GM12878 (cell line): ENCODE data around the gene GAPDHS. TPM values are rescaled to one million over a fixed set of nuclear protein-coding genes. Genes with fewer than 3 reads are reported as not detected.

ENCODE experiments used
- ATAC-seq: fragments of 200-7000 bp; cut with Tn5 transposase; 3 replicates; pipeline ENCODE4 v1.9.1; 2020; ENCODE audit warnings: mild to moderate bottlenecking, moderate library complexity
- BruUV-seq: library from RNA; stranded (reverse); fragments of 400-500 nt; replicated peaks from 2 replicates; lab custom pipeline; 2021; lab: Mats Ljungman, UMichigan
- CTCF ChIA-PET: fragments of 300-600 bp; sonication (Branson Sonifier 250); formaldehyde crosslinking; extraction: SDS; loops from one replicate; lab custom pipeline; 2021; ENCODE audit warnings: inconsistent platforms; lab: Yijun Ruan, JAX
- POLR2A ChIA-PET: fragments of 350-600 bp; formaldehyde crosslinking; extraction: SDS; loops from one replicate; lab custom pipeline; 2021; ENCODE audit warnings: inconsistent platforms; lab: Charles Lee
- RAD21 ChIA-PET: fragments of 300-600 bp; sonication (Branson Sonifier 250); formaldehyde crosslinking; loops from one replicate; lab custom pipeline; 2023; ENCODE audit warnings: antibody characterized with exemption; ENCODE audit not compliant: unreplicated experiment; lab: Charles Lee
- SMC1A ChIA-PET: fragments of 300-600 bp; sonication (Branson Sonifier 250); formaldehyde crosslinking; loops from one replicate; lab custom pipeline; 2023; ENCODE audit not compliant: unreplicated experiment, uncharacterized antibody; lab: Charles Lee
- DNase-seq: peaks from one replicate; pipeline ENCODE4 v3.0.0-alpha.2; 2011; ENCODE audit warnings: low read depth, low spot score
- FAIRE-seq: peaks from 3 replicates; lab custom pipeline; 2011; peaks lifted over from hg19 to GRCh38; lab: Jason Lieb, UNC
- H2AFZ ChIP-seq: 2 replicates; pipeline ENCODE4 v1.6.0; 2011; ENCODE audit warnings: low read depth, low read length, control low read depth; ENCODE audit not compliant: control insufficient read depth
- H3K27ac ChIP-seq: 2 replicates; pipeline ENCODE4 v1.5.1; 2011; ENCODE audit warnings: control low read depth; ENCODE audit not compliant: control insufficient read depth, insufficient read depth
- H3K27me3 ChIP-seq, 2 experiments: replicated peaks in 1 of 2; 2 replicates each; pipeline versions ENCODE4 v1.6.0 to v1.6.1; 2011; ENCODE audit warnings: low read length in 1 of 2; ENCODE audit not compliant: control insufficient read depth in 2 of 2, insufficient read depth in 2 of 2
- H3K36me3 ChIP-seq, 2 experiments: 2 replicates each; pipeline ENCODE4 v1.5.1; 2011; ENCODE audit warnings: low read length in 1 of 2; ENCODE audit not compliant: control insufficient read depth in 2 of 2, insufficient read depth in 2 of 2
- H3K4me1 ChIP-seq: 2 replicates; pipeline ENCODE4 v1.6.1; 2011; ENCODE audit warnings: mild to moderate bottlenecking, low read length, moderate library complexity, mixed read lengths; ENCODE audit not compliant: control insufficient read depth, insufficient read depth
- H3K4me2 ChIP-seq: 2 replicates; pipeline ENCODE4 v1.6.0; 2011; ENCODE audit warnings: control low read depth; ENCODE audit not compliant: control insufficient read depth, insufficient read depth
- H3K4me3 ChIP-seq: fragments of 200-600 bp; sonication (generic); 2 replicates; pipeline ENCODE4 v1.5.1; 2016
- H3K79me2 ChIP-seq: 2 replicates; pipeline ENCODE4 v1.6.0; 2011; ENCODE audit warnings: low read length; ENCODE audit not compliant: control insufficient read depth, insufficient read depth
- H3K9ac ChIP-seq: 2 replicates; pipeline ENCODE4 v1.8.0; 2011; ENCODE audit warnings: low read length, control low read depth, mixed read lengths; ENCODE audit not compliant: control insufficient read depth, insufficient read depth
- H3K9me3 ChIP-seq: replicated peaks from 3 replicates; pipeline ENCODE4 v1.5.1; 2011; ENCODE audit warnings: mild to moderate bottlenecking, low read length; ENCODE audit not compliant: control insufficient read depth, insufficient read depth
- H4K20me1 ChIP-seq: 2 replicates; pipeline ENCODE4 v1.6.0; 2011; ENCODE audit not compliant: control insufficient read depth, insufficient read depth
- CHD2 ChIP-seq: IDR thresholded peaks from 2 replicates; pipeline ENCODE4 v1.6.1; 2011; ENCODE audit warnings: low read depth, low read length, improper control_type of control experiment, borderline replicate concordance
- CTCF ChIP-seq, 3 experiments: IDR thresholded peaks in 2 of 3; conservative IDR thresholded peaks in 1 of 3; 2 replicates each; pipeline ENCODE4 v1.5.1; 2011; ENCODE audit warnings: low read depth in 3 of 3, low read length in 3 of 3, mild to moderate bottlenecking in 3 of 3, control low read depth in 2 of 3, moderate library complexity in 2 of 3, inconsistent platforms in 1 of 3, mixed read lengths in 1 of 3; ENCODE audit not compliant: control insufficient read depth in 2 of 3, insufficient read depth in 1 of 3; ENCODE audit errors: extremely low read depth in 1 of 3
- IKZF1 ChIP-seq: fragments of 450-650 bp; conservative IDR thresholded peaks from 2 replicates; pipeline ENCODE4 v1.6.1; 2017; ENCODE audit warnings: antibody characterized with exemption, mild to moderate bottlenecking
- MYC ChIP-seq: IDR thresholded peaks from 2 replicates; pipeline ENCODE4 v1.6.1; 2011; ENCODE audit warnings: mild to moderate bottlenecking, low read length, moderate library complexity, inconsistent platforms; ENCODE audit not compliant: insufficient read depth, insufficient replicate concordance, insufficient read length, severe bottlenecking
- PBX3 ChIP-seq: IDR thresholded peaks from 2 replicates; pipeline ENCODE4 v1.6.1; 2011; ENCODE audit warnings: mild to moderate bottlenecking, low read depth, low read length, moderate library complexity; ENCODE audit not compliant: insufficient replicate concordance
- POLR2AphosphoS2 ChIP-seq: IDR thresholded peaks from 2 replicates; pipeline ENCODE4 v1.6.1; 2011; ENCODE audit warnings: low read depth, mild to moderate bottlenecking, low read length, improper control_type of control experiment, moderate library complexity
- RAD21 ChIP-seq: IDR thresholded peaks from 2 replicates; pipeline ENCODE4 v1.6.1; 2011; ENCODE audit warnings: mild to moderate bottlenecking, low read depth, low read length, moderate library complexity; ENCODE audit not compliant: insufficient read depth
- RB1 ChIP-seq: fragments of 450-650 bp; formaldehyde crosslinking; IDR thresholded peaks from 2 replicates; pipeline ENCODE4 v1.6.1; 2017; ENCODE audit warnings: mild to moderate bottlenecking, borderline replicate concordance
- SIX5 ChIP-seq: IDR thresholded peaks from 2 replicates; pipeline ENCODE4 v1.6.1; 2011; ENCODE audit warnings: mild to moderate bottlenecking, low read depth, low read length, moderate library complexity; ENCODE audit not compliant: severe bottlenecking
- SMC3 ChIP-seq: IDR thresholded peaks from 2 replicates; pipeline ENCODE4 v1.6.1; 2011; ENCODE audit warnings: low read length, improper control_type of control experiment, borderline replicate concordance
- WGBS: methylation state at CpG from one replicate; pipeline ENCODE4 v1.1.6; 2016; ENCODE audit warnings: low lambda C conversion rate; ENCODE audit not compliant: insufficient replicate concordance, insufficient coverage; ENCODE audit errors: missing lambda C conversion rate; 5-methylcytosine and 5-hydroxymethylcytosine counted together
- in situ Hi-C: fragments of 300-500 bp; cut with MboI; formaldehyde crosslinking; loops from 9 replicates; pipeline ENCODE4 v1.14.3; 2018; ENCODE audit warnings: mixed read lengths
- intact Hi-C: fragments of 100-400 bp; cut with micrococcal nuclease; formaldehyde crosslinking; loops from one replicate; pipeline ENCODE4 v1.14.2; 2022; ENCODE audit not compliant: unreplicated experiment
- polyA plus RNA-seq, 11 experiments: library from polyadenylated mRNA; depleted of rRNA in 4 of 11; unstranded in 6 of 11; stranded (reverse) in 5 of 11; fragments of >200 nt; fragmentation: Nextera tagmentation in 4 of 11; fragmentation: Illumina TruSeq in 1 of 11; extraction: Ambion mirVana in 4 of 11; extraction: Trizol in 1 of 11; gene quantifications; 1 replicate in 1 of 11; 2 replicates in 10 of 11; pipeline versions ENCODE4 v1.2.1 to v1.2.3, GENCODE V29; 2011 to 2016; ENCODE audit warnings: inconsistent platforms in 2 of 11, missing spikeins in 2 of 11, low read depth in 1 of 11
- total RNA-seq, 4 experiments: library from RNA; depleted of rRNA in 3 of 4; stranded (reverse); fragments of >200 nt in 3 of 4; fragmentation: Illumina TruSeq in 1 of 4; extraction: Trizol in 1 of 4; gene quantifications; 2 replicates each; pipeline versions ENCODE4 v1.2.1 to v1.2.3, GENCODE V29; 2013 to 2021
- TF ChIP-seq, protein P1 (sequence below): fragments of 450-650 bp; IDR thresholded peaks from 2 replicates; pipeline ENCODE4 v1.6.1; 2017; ENCODE audit warnings: mild to moderate bottlenecking

GAPDHS gene
- total and polyA plus RNA-seq, 10 of the 15 experiments (the other 5 are each of a cell fraction or from before 2014, with no cell fraction given) = 0.08 TPM; not detected in 9

GRCh38 chr19:35592226-35592625 is 59.0 kb downstream of the GAPDHS start:
- FAIRE-seq = peak; percentile 94
- TF ChIP-seq CHD2 (no peak), RAD21 (peak; percentile 84), PBX3 (no peak), POLR2AphosphoS2 (no peak), MYC (no peak), RB1 (no peak), IKZF1 (0 out of 2 replicates have a peak, but pooled peaks have one; percentile 17), CTCF (IDR thresholded peaks at IDR 0.05 in 2 of 3, conservative IDR thresholded peaks at IDR 0.05 in 1 of 3; ENCODE audit: control insufficient read depth in 2 of 3, extremely low read depth in 1 of 3, insufficient read depth in 1 of 3, low read depth in 3 of 3, low read length in 3 of 3) (peak; percentile 64 to 74 (median 70); a peak in 5 of 6 replicates), SIX5 (no peak), SMC3 (peak; percentile 69; the same call in 1 of the 2 replicates)
- TF ChIP-seq, protein P1, sequence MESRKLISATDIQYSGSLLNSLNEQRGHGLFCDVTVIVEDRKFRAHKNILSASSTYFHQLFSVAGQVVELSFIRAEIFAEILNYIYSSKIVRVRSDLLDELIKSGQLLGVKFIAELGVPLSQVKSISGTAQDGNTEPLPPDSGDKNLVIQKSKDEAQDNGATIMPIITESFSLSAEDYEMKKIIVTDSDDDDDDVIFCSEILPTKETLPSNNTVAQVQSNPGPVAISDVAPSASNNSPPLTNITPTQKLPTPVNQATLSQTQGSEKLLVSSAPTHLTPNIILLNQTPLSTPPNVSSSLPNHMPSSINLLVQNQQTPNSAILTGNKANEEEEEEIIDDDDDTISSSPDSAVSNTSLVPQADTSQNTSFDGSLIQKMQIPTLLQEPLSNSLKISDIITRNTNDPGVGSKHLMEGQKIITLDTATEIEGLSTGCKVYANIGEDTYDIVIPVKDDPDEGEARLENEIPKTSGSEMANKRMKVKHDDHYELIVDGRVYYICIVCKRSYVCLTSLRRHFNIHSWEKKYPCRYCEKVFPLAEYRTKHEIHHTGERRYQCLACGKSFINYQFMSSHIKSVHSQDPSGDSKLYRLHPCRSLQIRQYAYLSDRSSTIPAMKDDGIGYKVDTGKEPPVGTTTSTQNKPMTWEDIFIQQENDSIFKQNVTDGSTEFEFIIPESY = no peak
- WGBS = 22% methylated on average over 8 of the region's 8 CpGs
- no peaks in the 10 kb centered on the region for H3K9me3 ChIP-seq
- no peak overlapping the region for H3K4me2 ChIP-seq
- BruUV-seq = no TSS peak
- ChIA-PET CTCF (interaction anchor here (0.6 to 5.8 kb wide), 11 partner anchors 22 to 239 kb away, joined by 3 to 63 read pairs (median 4); no protein-coding TSS in a partner anchor), SMC1A (interaction anchor here (1.1 to 4.6 kb wide), 5 partner anchors 12 to 342 kb away, joined by 3 to 28 read pairs (median 6); no protein-coding TSS in a partner anchor), RAD21 (interaction anchor here (0.7 to 4.1 kb wide), 6 partner anchors 10 to 244 kb away, joined by 3 to 24 read pairs (median 4); partner anchors contain the start of gene COX6B1), POLR2A (interaction anchor here (0.5 to 1.8 kb wide), 3 partner anchors 29 to 179 kb away, joined by 5 to 10 read pairs (median 8); no protein-coding TSS in a partner anchor)
- H2AFZ ChIP-seq = no peak overlapping the region
- no peaks in the 10 kb centered on the region; the same call in none of the 2 replicates for H3K4me1 ChIP-seq
- no peaks in the 10 kb centered on the region for H3K79me2 ChIP-seq
- no peaks in the 10 kb centered on the region for H4K20me1 ChIP-seq
- no peak overlapping the region for H3K27ac ChIP-seq
- intact Hi-C loops = loop anchor here (1.0 kb wide), 2 partner anchors 43 to 82 kb away; no protein-coding TSS in a partner anchor
- no peak overlapping the region for H3K9ac ChIP-seq
- H3K36me3 ChIP-seq = no peaks in the 10 kb centered on the region
- in situ Hi-C loops = no loop called here
- no peak for DNase-seq
- ATAC-seq = no peak
- no peak overlapping the region for H3K4me3 ChIP-seq
- H3K27me3 ChIP-seq = no peaks in the 10 kb centered on the region
